ENCODE measurements around the gene NRXN3.
A peak's percentile ranks its signal among the peaks of the same experiment; 100 is the strongest.

Gene NRXN3

GRCh38 chr14:78975734-78976133, 805.6 kb downstream of the NRXN3 start:
- Histone ChIP-seq H3K27ac (ENCODE audit: low read length) (no peak overlapping the region), H3K4me3 (ENCODE audit: low read length) (no peak overlapping the region), H3K9me3 (ENCODE audit: insufficient read depth, low read depth, low read length) (no peaks in the 10 kb centered on the region), H3K36me3 (ENCODE audit: insufficient read depth, low read depth, low read length) (no peaks in the 10 kb centered on the region), H3K27me3 (ENCODE audit: insufficient read depth, low read length) (no peaks in the 10 kb centered on the region), H3K4me1 (ENCODE audit: insufficient read depth, low read length) (no peaks in the 10 kb centered on the region; the same call in 1 of the 2 replicates), H3K9ac (ENCODE audit: low read depth, low read length) (no peak overlapping the region)

GRCh38 chr14:78978896-78979295, 808.7 kb downstream of the NRXN3 start:
- no peak overlapping the region for H3K9ac ChIP-seq (ENCODE audit: low read depth, low read length)
- no peaks in the 10 kb centered on the region for H3K36me3 ChIP-seq (ENCODE audit: insufficient read depth, low read depth, low read length)
- H3K4me3 ChIP-seq (ENCODE audit: low read length): no peak overlapping the region
- H3K27ac ChIP-seq (ENCODE audit: low read length): no peak overlapping the region
- no peaks in the 10 kb centered on the region; the same call in 1 of the 2 replicates for H3K4me1 ChIP-seq (ENCODE audit: insufficient read depth, low read length)
- no peaks in the 10 kb centered on the region for H3K9me3 ChIP-seq (ENCODE audit: insufficient read depth, low read depth, low read length)
- H3K27me3 ChIP-seq (ENCODE audit: insufficient read depth, low read length): peaks cover 2% of the 10 kb centered on the region; the same call in 1 of the 2 replicates

GRCh38 chr14:78982551-78982950, 812.4 kb downstream of the NRXN3 start:
- H3K4me3 ChIP-seq (ENCODE audit: low read length): no peak overlapping the region
- no peaks in the 10 kb centered on the region for H3K9me3 ChIP-seq (ENCODE audit: insufficient read depth, low read depth, low read length)
- peaks cover 34% of the 10 kb centered on the region for H3K27me3 ChIP-seq (ENCODE audit: insufficient read depth, low read length)
- H3K4me1 ChIP-seq (ENCODE audit: insufficient read depth, low read length): peaks cover 27% of the 10 kb centered on the region
- no peak overlapping the region for H3K27ac ChIP-seq (ENCODE audit: low read length)
- no peaks in the 10 kb centered on the region for H3K36me3 ChIP-seq (ENCODE audit: insufficient read depth, low read depth, low read length)
- no peak overlapping the region for H3K9ac ChIP-seq (ENCODE audit: low read depth, low read length)

GRCh38 chr14:78983126-78983525, 813.0 kb downstream of the NRXN3 start:
- Histone ChIP-seq H3K9me3 (ENCODE audit: insufficient read depth, low read depth, low read length) (no peaks in the 10 kb centered on the region), H3K27me3 (ENCODE audit: insufficient read depth, low read length) (peaks cover 39% of the 10 kb centered on the region), H3K4me3 (ENCODE audit: low read length) (no peak overlapping the region), H3K4me1 (ENCODE audit: insufficient read depth, low read length) (peaks cover 33% of the 10 kb centered on the region), H3K27ac (ENCODE audit: low read length) (no peak overlapping the region), H3K36me3 (ENCODE audit: insufficient read depth, low read depth, low read length) (no peaks in the 10 kb centered on the region), H3K9ac (ENCODE audit: low read depth, low read length) (no peak overlapping the region)

- Histone ChIP-seq H3K4me3 (ENCODE audit: low read length) (peak overlapping the region; percentile 44), H3K27me3 (ENCODE audit: insufficient read depth, low read length) (peaks cover 48% of the 10 kb centered on the region), H3K9ac (ENCODE audit: low read depth, low read length) (no peak overlapping the region), H3K36me3 (ENCODE audit: insufficient read depth, low read depth, low read length) (no peaks in the 10 kb centered on the region), H3K4me1 (ENCODE audit: insufficient read depth, low read length) (peaks cover 35% of the 10 kb centered on the region), H3K9me3 (ENCODE audit: insufficient read depth, low read depth, low read length) (no peaks in the 10 kb centered on the region), H3K27ac (ENCODE audit: low read length) (no peak overlapping the region)
Measured at GRCh38 chr14:78985668-78986381, 815.7 kb downstream of the NRXN3 start.

GRCh38 chr14:78986989-78987388, 816.8 kb downstream of the NRXN3 start:
- no peak overlapping the region for H3K9ac ChIP-seq (ENCODE audit: low read depth, low read length)
- H3K27ac ChIP-seq (ENCODE audit: low read length): no peak overlapping the region
- no peak overlapping the region for H3K4me3 ChIP-seq (ENCODE audit: low read length)
- H3K9me3 ChIP-seq (ENCODE audit: insufficient read depth, low read depth, low read length): no peaks in the 10 kb centered on the region
- peaks cover 48% of the 10 kb centered on the region for H3K27me3 ChIP-seq (ENCODE audit: insufficient read depth, low read length)
- H3K36me3 ChIP-seq (ENCODE audit: insufficient read depth, low read depth, low read length): no peaks in the 10 kb centered on the region
- H3K4me1 ChIP-seq (ENCODE audit: insufficient read depth, low read length): peaks cover 35% of the 10 kb centered on the region

- Histone ChIP-seq H3K27ac (ENCODE audit: low read length) (no peak overlapping the region), H3K4me3 (ENCODE audit: low read length) (no peak overlapping the region), H3K4me1 (ENCODE audit: insufficient read depth, low read length) (peaks cover 35% of the 10 kb centered on the region), H3K9me3 (ENCODE audit: insufficient read depth, low read depth, low read length) (no peaks in the 10 kb centered on the region), H3K27me3 (ENCODE audit: insufficient read depth, low read length) (peaks cover 43% of the 10 kb centered on the region), H3K36me3 (ENCODE audit: insufficient read depth, low read depth, low read length) (no peaks in the 10 kb centered on the region), H3K9ac (ENCODE audit: low read depth, low read length) (no peak overlapping the region)
Measured at GRCh38 chr14:78989221-78989620, 819.0 kb downstream of the NRXN3 start.

- Histone ChIP-seq H3K9me3 (ENCODE audit: insufficient read depth, low read depth, low read length) (no peaks in the 10 kb centered on the region), H3K4me3 (ENCODE audit: low read length) (no peak overlapping the region), H3K36me3 (ENCODE audit: insufficient read depth, low read depth, low read length) (no peaks in the 10 kb centered on the region), H3K27me3 (ENCODE audit: insufficient read depth, low read length) (peaks cover 10% of the 10 kb centered on the region; the same call in 1 of the 2 replicates), H3K9ac (ENCODE audit: low read depth, low read length) (no peak overlapping the region), H3K4me1 (ENCODE audit: insufficient read depth, low read length) (peaks cover 5% of the 10 kb centered on the region; the same call in 1 of the 2 replicates), H3K27ac (ENCODE audit: low read length) (no peak overlapping the region)
Measured at GRCh38 chr14:78992867-78993266, 822.7 kb downstream of the NRXN3 start.

GRCh38 chr14:78997811-78998210, 827.6 kb downstream of the NRXN3 start:
- no peak overlapping the region for H3K9ac ChIP-seq (ENCODE audit: low read depth, low read length)
- H3K4me3 ChIP-seq (ENCODE audit: low read length): no peak overlapping the region
- H3K4me1 ChIP-seq (ENCODE audit: insufficient read depth, low read length): no peaks in the 10 kb centered on the region
- no peaks in the 10 kb centered on the region for H3K36me3 ChIP-seq (ENCODE audit: insufficient read depth, low read depth, low read length)
- H3K27ac ChIP-seq (ENCODE audit: low read length): no peak overlapping the region
- H3K27me3 ChIP-seq (ENCODE audit: insufficient read depth, low read length): no peaks in the 10 kb centered on the region
- H3K9me3 ChIP-seq (ENCODE audit: insufficient read depth, low read depth, low read length): no peaks in the 10 kb centered on the region

- Histone ChIP-seq H3K4me1 (ENCODE audit: insufficient read depth, low read length) (no peaks in the 10 kb centered on the region), H3K27ac (ENCODE audit: low read length) (no peak overlapping the region), H3K4me3 (ENCODE audit: low read length) (no peak overlapping the region), H3K36me3 (ENCODE audit: insufficient read depth, low read depth, low read length) (no peaks in the 10 kb centered on the region), H3K9me3 (ENCODE audit: insufficient read depth, low read depth, low read length) (no peaks in the 10 kb centered on the region), H3K9ac (ENCODE audit: low read depth, low read length) (no peak overlapping the region), H3K27me3 (ENCODE audit: insufficient read depth, low read length) (no peaks in the 10 kb centered on the region)
Measured at GRCh38 chr14:79009286-79009685, 839.1 kb downstream of the NRXN3 start.

- Histone ChIP-seq H3K9me3 (ENCODE audit: insufficient read depth, low read depth, low read length) (no peaks in the 10 kb centered on the region), H3K4me3 (ENCODE audit: low read length) (no peak overlapping the region), H3K36me3 (ENCODE audit: insufficient read depth, low read depth, low read length) (no peaks in the 10 kb centered on the region), H3K27me3 (ENCODE audit: insufficient read depth, low read length) (no peaks in the 10 kb centered on the region), H3K27ac (ENCODE audit: low read length) (no peak overlapping the region), H3K4me1 (ENCODE audit: insufficient read depth, low read length) (no peaks in the 10 kb centered on the region), H3K9ac (ENCODE audit: low read depth, low read length) (no peak overlapping the region)
Measured at GRCh38 chr14:79011091-79011919, 841.1 kb downstream of the NRXN3 start.

- Histone ChIP-seq H3K27me3 (ENCODE audit: insufficient read depth, low read length) (no peaks in the 10 kb centered on the region), H3K9ac (ENCODE audit: low read depth, low read length) (no peak overlapping the region), H3K27ac (ENCODE audit: low read length) (no peak overlapping the region), H3K4me1 (ENCODE audit: insufficient read depth, low read length) (no peaks in the 10 kb centered on the region), H3K4me3 (ENCODE audit: low read length) (no peak overlapping the region), H3K9me3 (ENCODE audit: insufficient read depth, low read depth, low read length) (no peaks in the 10 kb centered on the region), H3K36me3 (ENCODE audit: insufficient read depth, low read depth, low read length) (no peaks in the 10 kb centered on the region)
Measured at GRCh38 chr14:79011920-79012204, 841.7 kb downstream of the NRXN3 start.
